HEK293 (cell line): Measurements from ENCODE around the gene ME3.

ENCODE experiments used
- CTCF ChIA-PET: fragments of 350-600 bp; formaldehyde crosslinking; extraction: SDS; loops from one replicate; lab custom pipeline; 2021; ENCODE audit warnings: antibody characterized with exemption; lab: Yijun Ruan, JAX
- POLR2A ChIA-PET: fragments of 300-600 bp; formaldehyde crosslinking; extraction: SDS; loops from one replicate; lab custom pipeline; 2020; ENCODE audit warnings: antibody characterized with exemption, inconsistent platforms; lab: Yijun Ruan, JAX
- H3K27ac ChIP-seq: fragments of 200-500 bp; sonication (Bioruptor generic); 2 replicates; pipeline ENCODE4 v1.5.1; 2014; ENCODE audit warnings: low read depth, low read length, control low read depth, inconsistent platforms; ENCODE audit errors: extremely low read depth
- H3K36me3 ChIP-seq, 2 experiments: fragments of 200-500 bp in 1 of 2; sonication (Bioruptor generic) in 1 of 2; 1 replicate in 1 of 2; 2 replicates in 1 of 2; pipeline ENCODE4 v1.5.1; 2014 to 2017; ENCODE audit warnings: inconsistent platforms in 2 of 2, low read length in 2 of 2; ENCODE audit not compliant: control insufficient read depth in 2 of 2, insufficient read depth in 1 of 2
- H3K4me1 ChIP-seq: fragments of 200-500 bp; sonication (Bioruptor generic); 2 replicates; pipeline ENCODE4 v1.5.1; 2014; ENCODE audit warnings: mild to moderate bottlenecking, low read length, inconsistent platforms; ENCODE audit not compliant: control insufficient read depth, insufficient read depth
- H3K4me3 ChIP-seq: 2 replicates; pipeline ENCODE4 v1.5.1; 2011; ENCODE audit warnings: low read depth, mild to moderate bottlenecking, control low read depth, low read length, moderate library complexity
- H3K9me3 ChIP-seq: fragments of 200-500 bp; sonication (Bioruptor generic); 2 replicates; pipeline ENCODE4 v1.5.1; 2014; ENCODE audit warnings: low read depth, low read length, inconsistent platforms; ENCODE audit not compliant: control insufficient read depth, insufficient read depth
- GLIS2 ChIP-seq: fragments of 450-650 bp; formaldehyde crosslinking; IDR thresholded peaks from 2 replicates; pipeline ENCODE4 v1.5.1; 2016; ENCODE audit warnings: missing biosample characterization, missing genetic modification characterization
- KLF7 ChIP-seq: fragments of 450-650 bp; formaldehyde crosslinking; IDR thresholded peaks from 2 replicates; pipeline ENCODE4 v1.5.1; 2016; ENCODE audit warnings: missing biosample characterization, missing genetic modification characterization, borderline replicate concordance
- MEIS1 ChIP-seq: sonication (generic); formaldehyde crosslinking; IDR thresholded peaks from 2 replicates; pipeline ENCODE4 v1.8.1; 2022; ENCODE audit warnings: missing genetic modification reagents, mild to moderate bottlenecking, borderline replicate concordance
- PRDM2 ChIP-seq: fragments of 450-650 bp; formaldehyde crosslinking; IDR thresholded peaks from 2 replicates; pipeline ENCODE4 v1.5.1; 2016; ENCODE audit warnings: missing biosample characterization, missing genetic modification characterization, borderline replicate concordance
- RBAK ChIP-seq: fragments of 450-650 bp; formaldehyde crosslinking; IDR thresholded peaks from 2 replicates; pipeline ENCODE4 v1.5.1; 2016; ENCODE audit warnings: missing biosample characterization, missing genetic modification characterization
- SCRT2 ChIP-seq: fragments of 450-650 bp; formaldehyde crosslinking; IDR thresholded peaks from 2 replicates; pipeline ENCODE4 v1.5.1; 2016; ENCODE audit warnings: missing biosample characterization, missing genetic modification characterization
- SETDB1 ChIP-seq: IDR thresholded peaks from one replicate; pipeline ENCODE4 v1.6.1; 2017; ENCODE audit warnings: mild to moderate bottlenecking, low read length, moderate library complexity, mixed read lengths; ENCODE audit not compliant: insufficient read length
- YY2 ChIP-seq: fragments of 450-650 bp; formaldehyde crosslinking; IDR thresholded peaks from 2 replicates; pipeline ENCODE4 v1.5.1; 2016; ENCODE audit warnings: missing biosample characterization, missing genetic modification characterization
- ZNF26 ChIP-seq: fragments of 450-650 bp; formaldehyde crosslinking; IDR thresholded peaks from 2 replicates; pipeline ENCODE4 v1.5.1; 2016; ENCODE audit warnings: missing biosample characterization, missing genetic modification characterization
- ZNF366 ChIP-seq: fragments of 450-650 bp; formaldehyde crosslinking; conservative IDR thresholded peaks from 2 replicates; pipeline ENCODE4 v1.5.1; 2016; ENCODE audit warnings: missing biosample characterization, missing genetic modification characterization
- ZNF423 ChIP-seq: fragments of 450-650 bp; formaldehyde crosslinking; IDR thresholded peaks from 2 replicates; pipeline ENCODE4 v1.5.1; 2016; ENCODE audit warnings: missing biosample characterization, missing genetic modification characterization
- ZNF48 ChIP-seq: fragments of 450-650 bp; formaldehyde crosslinking; IDR thresholded peaks from 2 replicates; pipeline ENCODE4 v1.5.1; 2016; ENCODE audit warnings: missing biosample characterization, missing genetic modification characterization
- ZNF488 ChIP-seq: fragments of 450-650 bp; formaldehyde crosslinking; IDR thresholded peaks from 2 replicates; pipeline ENCODE4 v1.5.1; 2016; ENCODE audit warnings: missing biosample characterization, missing genetic modification characterization
- ZNF514 ChIP-seq: fragments of 450-650 bp; formaldehyde crosslinking; IDR thresholded peaks from 2 replicates; pipeline ENCODE4 v1.5.1; 2016; ENCODE audit warnings: missing biosample characterization, missing genetic modification characterization
- ZNF544 ChIP-seq: fragments of 450-650 bp; formaldehyde crosslinking; IDR thresholded peaks from 2 replicates; pipeline ENCODE4 v1.5.0; 2017; ENCODE audit warnings: missing biosample characterization, missing genetic modification characterization
- ZNF629 ChIP-seq: fragments of 450-650 bp; formaldehyde crosslinking; IDR thresholded peaks from 2 replicates; pipeline ENCODE4 v1.5.1; 2017; ENCODE audit warnings: missing biosample characterization, missing genetic modification characterization
- ZNF677 ChIP-seq: fragments of 450-650 bp; IDR thresholded peaks from 2 replicates; pipeline ENCODE4 v1.5.0; 2018; ENCODE audit warnings: missing biosample characterization, mild to moderate bottlenecking, missing genetic modification characterization, moderate library complexity
- ZNF777 ChIP-seq: fragments of 450-650 bp; formaldehyde crosslinking; IDR thresholded peaks from 2 replicates; pipeline ENCODE4 v1.5.1; 2017; ENCODE audit warnings: missing biosample characterization, missing genetic modification characterization, borderline replicate concordance
- TF ChIP-seq, protein P1 (sequence below): fragments of 450-650 bp; formaldehyde crosslinking; IDR thresholded peaks from 2 replicates; pipeline ENCODE4 v1.5.1; 2016; ENCODE audit warnings: missing biosample characterization, missing genetic modification characterization
- TF ChIP-seq, protein P2 (sequence below): fragments of 450-650 bp; formaldehyde crosslinking; IDR thresholded peaks from 2 replicates; pipeline ENCODE4 v1.5.1; 2017; ENCODE audit warnings: missing biosample characterization, missing genetic modification characterization
- TF ChIP-seq, protein P3 (sequence below): sonication (generic); formaldehyde crosslinking; IDR thresholded peaks from 2 replicates; pipeline ENCODE4 v1.8.1; 2022; ENCODE audit warnings: mild to moderate bottlenecking, moderate library complexity, missing genetic modification reagents

Gene ME3

GRCh38 chr11:86476109-86476861, 196.1 kb downstream of the ME3 start:
- H3K9me3 ChIP-seq, result no peaks in the 10 kb centered on the region
- CTCF ChIA-PET, result interaction anchor here (0.6 to 1.1 kb wide), 2 partner anchors 21 to 653 kb away, joined by 3 to 4 read pairs; no protein-coding TSS in a partner anchor
- no peaks in the 10 kb centered on the region for H3K4me1 ChIP-seq
- POLR2A ChIA-PET, result no interaction called here
- H3K4me3 ChIP-seq, result no peak overlapping the region
- no peak overlapping the region for H3K27ac ChIP-seq
- TF ChIP-seq ZNF26 (tag by site-specific recombination) (no peak), ZNF777 (tag by site-specific recombination) (no peak), KLF7 (tag by site-specific recombination) (no peak), ZNF677 (tag by site-specific recombination) (no peak), ZNF488 (tag by site-specific recombination) (no peak), RBAK (tag by site-specific recombination) (no peak), ZNF48 (tag by site-specific recombination) (no peak), GLIS2 (tag by site-specific recombination) (no peak), ZNF514 (tag by site-specific recombination) (no peak), ZNF366 (tag by site-specific recombination) (no peak), ZNF544 (tag by site-specific recombination) (no peak), SCRT2 (tag by site-specific recombination) (no peak), ZNF629 (no peak), SETDB1 (no peak), MEIS1 (CRISPR knock-in tag) (no peak), YY2 (no peak)
- TF ChIP-seq, protein P1, sequence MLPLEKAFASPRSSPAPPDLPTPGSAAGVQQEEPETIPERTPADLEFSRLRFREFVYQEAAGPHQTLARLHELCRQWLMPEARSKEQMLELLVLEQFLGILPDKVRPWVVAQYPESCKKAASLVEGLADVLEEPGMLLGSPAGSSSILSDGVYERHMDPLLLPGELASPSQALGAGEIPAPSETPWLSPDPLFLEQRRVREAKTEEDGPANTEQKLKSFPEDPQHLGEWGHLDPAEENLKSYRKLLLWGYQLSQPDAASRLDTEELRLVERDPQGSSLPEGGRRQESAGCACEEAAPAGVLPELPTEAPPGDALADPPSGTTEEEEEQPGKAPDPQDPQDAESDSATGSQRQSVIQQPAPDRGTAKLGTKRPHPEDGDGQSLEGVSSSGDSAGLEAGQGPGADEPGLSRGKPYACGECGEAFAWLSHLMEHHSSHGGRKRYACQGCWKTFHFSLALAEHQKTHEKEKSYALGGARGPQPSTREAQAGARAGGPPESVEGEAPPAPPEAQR (tag by site-specific recombination), result no peak
- TF ChIP-seq, protein P2, sequence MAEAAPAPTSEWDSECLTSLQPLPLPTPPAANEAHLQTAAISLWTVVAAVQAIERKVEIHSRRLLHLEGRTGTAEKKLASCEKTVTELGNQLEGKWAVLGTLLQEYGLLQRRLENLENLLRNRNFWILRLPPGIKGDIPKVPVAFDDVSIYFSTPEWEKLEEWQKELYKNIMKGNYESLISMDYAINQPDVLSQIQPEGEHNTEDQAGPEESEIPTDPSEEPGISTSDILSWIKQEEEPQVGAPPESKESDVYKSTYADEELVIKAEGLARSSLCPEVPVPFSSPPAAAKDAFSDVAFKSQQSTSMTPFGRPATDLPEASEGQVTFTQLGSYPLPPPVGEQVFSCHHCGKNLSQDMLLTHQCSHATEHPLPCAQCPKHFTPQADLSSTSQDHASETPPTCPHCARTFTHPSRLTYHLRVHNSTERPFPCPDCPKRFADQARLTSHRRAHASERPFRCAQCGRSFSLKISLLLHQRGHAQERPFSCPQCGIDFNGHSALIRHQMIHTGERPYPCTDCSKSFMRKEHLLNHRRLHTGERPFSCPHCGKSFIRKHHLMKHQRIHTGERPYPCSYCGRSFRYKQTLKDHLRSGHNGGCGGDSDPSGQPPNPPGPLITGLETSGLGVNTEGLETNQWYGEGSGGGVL (tag by site-specific recombination), result no peak
- no peaks in the 10 kb centered on the region for H3K36me3 ChIP-seq

DNA sequence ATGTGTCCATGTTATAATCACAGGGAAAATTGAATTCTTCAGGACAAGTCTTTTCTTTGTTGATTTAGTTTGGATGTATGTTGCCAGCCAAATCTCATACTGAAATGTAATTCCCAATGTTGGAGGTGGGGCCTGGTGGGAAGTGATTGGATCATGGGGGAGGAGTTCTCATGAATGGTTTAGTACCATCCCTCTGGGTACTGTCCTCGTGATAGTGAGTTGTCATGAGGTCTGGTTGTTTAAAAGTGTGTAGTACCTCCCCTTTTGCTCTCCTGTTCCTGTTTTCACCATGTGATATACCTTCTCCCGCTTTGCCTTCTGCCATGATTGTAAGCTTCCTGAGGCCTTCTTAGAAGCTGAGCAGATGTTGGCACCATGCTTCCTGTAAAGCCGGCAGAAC, 197.4 kb downstream of the ME3 start:
- H3K4me3 ChIP-seq, result no peak overlapping the region
- H3K4me1 ChIP-seq, result no peaks in the 10 kb centered on the region
- no peak overlapping the region for H3K27ac ChIP-seq
- ChIA-PET POLR2A (no interaction called here), CTCF (no interaction called here)
- H3K36me3 ChIP-seq, result no peaks in the 10 kb centered on the region
- H3K9me3 ChIP-seq, result no peaks in the 10 kb centered on the region
- TF ChIP-seq PRDM2 (tag by site-specific recombination) (no peak), ZNF544 (tag by site-specific recombination) (no peak), ZNF423 (tag by site-specific recombination) (no peak)
- TF ChIP-seq, protein P3, sequence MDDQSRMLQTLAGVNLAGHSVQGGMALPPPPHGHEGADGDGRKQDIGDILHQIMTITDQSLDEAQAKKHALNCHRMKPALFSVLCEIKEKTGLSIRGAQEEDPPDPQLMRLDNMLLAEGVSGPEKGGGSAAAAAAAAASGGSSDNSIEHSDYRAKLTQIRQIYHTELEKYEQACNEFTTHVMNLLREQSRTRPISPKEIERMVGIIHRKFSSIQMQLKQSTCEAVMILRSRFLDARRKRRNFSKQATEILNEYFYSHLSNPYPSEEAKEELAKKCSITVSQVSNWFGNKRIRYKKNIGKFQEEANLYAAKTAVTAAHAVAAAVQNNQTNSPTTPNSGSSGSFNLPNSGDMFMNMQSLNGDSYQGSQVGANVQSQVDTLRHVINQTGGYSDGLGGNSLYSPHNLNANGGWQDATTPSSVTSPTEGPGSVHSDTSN, result no peak
